HepG2 (cell line): ENCODE data around the gene HHIPL2. TPM values are rescaled to one million over a fixed set of nuclear protein-coding genes. Genes with fewer than 3 reads are reported as not detected.

Experiments
- ATF7 ChIP-seq, 2 experiments: fragments of 450-650 bp in 1 of 2; sonication (generic) in 1 of 2; formaldehyde crosslinking in 1 of 2; IDR thresholded peaks; 2 replicates each; pipeline versions ENCODE4 v1.4.0 to v1.6.1; 2016 to 2020; ENCODE audit warnings: antibody characterized with exemption in 1 of 2, mild to moderate bottlenecking in 1 of 2, missing genetic modification reagents in 1 of 2
- BHLHE40 ChIP-seq: IDR thresholded peaks from 2 replicates; pipeline ENCODE4 v1.6.1; 2011; ENCODE audit warnings: low read length, improper control_type of control experiment
- CBX5 ChIP-seq: sonication (generic); formaldehyde crosslinking; IDR thresholded peaks from 2 replicates; pipeline ENCODE4 v1.4.0; 2020; ENCODE audit warnings: missing genetic modification reagents, borderline replicate concordance
- CEBPB ChIP-seq: IDR thresholded peaks from 2 replicates; pipeline ENCODE4 v1.6.1; 2011; ENCODE audit warnings: low read depth, low read length, improper control_type of control experiment, borderline replicate concordance
- CEBPG ChIP-seq: IDR thresholded peaks from 2 replicates; pipeline ENCODE4 v1.6.1; 2016
- GATAD2A ChIP-seq: IDR thresholded peaks from 2 replicates; pipeline ENCODE4 v1.6.1; 2016
- HOXD1 ChIP-seq: sonication (generic); formaldehyde crosslinking; IDR thresholded peaks from 2 replicates; pipeline ENCODE4 v1.5.0; 2020; ENCODE audit warnings: missing genetic modification reagents
- MIXL1 ChIP-seq: IDR thresholded peaks from 2 replicates; pipeline ENCODE4 v1.6.1; 2016
- NBN ChIP-seq: fragments of 450-650 bp; conservative IDR thresholded peaks from 2 replicates; pipeline ENCODE4 v1.6.1; 2017
- NCOA5 ChIP-seq: sonication (generic); formaldehyde crosslinking; IDR thresholded peaks from 2 replicates; pipeline ENCODE4 v1.4.0; 2020; ENCODE audit warnings: missing genetic modification reagents
- NCOR1 ChIP-seq: fragments of 200-600 bp; sonication (generic); IDR thresholded peaks from 2 replicates; pipeline ENCODE4 v1.7.0; 2017; ENCODE audit warnings: antibody characterized with exemption, low read length, borderline replicate concordance
- ONECUT2 ChIP-seq: sonication (generic); formaldehyde crosslinking; IDR thresholded peaks from 2 replicates; pipeline ENCODE4 v1.4.0; 2020; ENCODE audit warnings: missing genetic modification reagents
- PHF21A ChIP-seq: sonication (generic); formaldehyde crosslinking; IDR thresholded peaks from 2 replicates; pipeline ENCODE4 v1.5.0; 2020; ENCODE audit warnings: mild to moderate bottlenecking, missing genetic modification reagents
- PITX1 ChIP-seq: sonication (generic); formaldehyde crosslinking; IDR thresholded peaks from 2 replicates; pipeline ENCODE4 v1.5.1; 2020; ENCODE audit warnings: mild to moderate bottlenecking, missing genetic modification reagents
- RARA ChIP-seq: IDR thresholded peaks from 2 replicates; pipeline ENCODE4 v1.6.1; 2016; ENCODE audit warnings: missing genetic modification reagents, missing compliant biosample characterization
- RNF2 ChIP-seq: fragments of 450-650 bp; conservative IDR thresholded peaks from 2 replicates; pipeline ENCODE4 v1.6.1; 2016; ENCODE audit warnings: low read depth
- RXRB ChIP-seq: IDR thresholded peaks from 2 replicates; pipeline ENCODE4 v1.6.1; 2016; ENCODE audit warnings: borderline replicate concordance, missing genetic modification reagents, missing compliant biosample characterization
- SNAPC2 ChIP-seq: sonication (generic); formaldehyde crosslinking; IDR thresholded peaks from 2 replicates; pipeline ENCODE4 v1.8.1; 2022; ENCODE audit warnings: mild to moderate bottlenecking, missing genetic modification reagents
- SP140L ChIP-seq: sonication (generic); formaldehyde crosslinking; IDR thresholded peaks from 2 replicates; pipeline ENCODE4 v1.4.0; 2020; ENCODE audit warnings: missing genetic modification reagents, borderline replicate concordance
- TBX2 ChIP-seq: sonication (generic); formaldehyde crosslinking; IDR thresholded peaks from 2 replicates; pipeline ENCODE4 v1.5.0; 2020; ENCODE audit warnings: missing genetic modification reagents, mild to moderate bottlenecking, borderline replicate concordance
- XBP1 ChIP-seq: sonication (generic); formaldehyde crosslinking; IDR thresholded peaks from 2 replicates; pipeline ENCODE4 v1.5.0; 2020; ENCODE audit warnings: missing genetic modification reagents
- ZNF337 ChIP-seq: sonication (generic); formaldehyde crosslinking; IDR thresholded peaks from 2 replicates; pipeline ENCODE4 v1.5.1; 2020; ENCODE audit warnings: missing genetic modification reagents, low read depth, mild to moderate bottlenecking, borderline replicate concordance
- ZNF644 ChIP-seq: IDR thresholded peaks from 2 replicates; pipeline ENCODE4 v1.6.1; 2016; ENCODE audit warnings: low read depth
- ZNF678 ChIP-seq: sonication (generic); formaldehyde crosslinking; IDR thresholded peaks from 2 replicates; pipeline ENCODE4 v1.4.0; 2020; ENCODE audit warnings: mild to moderate bottlenecking, missing genetic modification reagents
- polyA plus RNA-seq, 8 experiments: library from polyadenylated mRNA; depleted of rRNA in 3 of 8; stranded (reverse) in 7 of 8; unstranded in 1 of 8; fragments of >200 nt; fragmentation: Illumina TruSeq in 4 of 8; extraction: Trizol in 4 of 8; gene quantifications; 2 replicates each; pipeline versions ENCODE4 v1.2.1 to v1.2.3, GENCODE V29; 2011 to 2016; ENCODE audit warnings: low read depth in 4 of 8, missing spikeins in 1 of 8, mixed read lengths in 1 of 8; ENCODE audit not compliant: insufficient read depth in 1 of 8
- total RNA-seq, 5 experiments: library from RNA; depleted of rRNA; stranded (reverse); fragments of >200 nt; fragmentation: Illumina TruSeq; extraction: Trizol; gene quantifications; 2 replicates each; pipeline ENCODE4 v1.2.3, GENCODE V29; 2016; ENCODE audit warnings: low read depth in 1 of 5
- TF ChIP-seq, protein P1 (sequence below): sonication (generic); formaldehyde crosslinking; conservative IDR thresholded peaks from 2 replicates; pipeline ENCODE4 v1.8.0; 2022; ENCODE audit warnings: low read depth, missing genetic modification reagents
- TF ChIP-seq, protein P2 (sequence below): IDR thresholded peaks from 2 replicates; pipeline ENCODE4 v1.6.1; 2016; ENCODE audit warnings: low read depth, borderline replicate concordance
- TF ChIP-seq, protein P3 (sequence below): sonication (generic); formaldehyde crosslinking; conservative IDR thresholded peaks from 2 replicates; pipeline ENCODE4 v1.4.0; 2020; ENCODE audit warnings: missing genetic modification reagents
- TF ChIP-seq, protein P4 (sequence below): sonication (generic); formaldehyde crosslinking; IDR thresholded peaks from 2 replicates; pipeline ENCODE4 v1.4.0; 2020; ENCODE audit warnings: mild to moderate bottlenecking, missing genetic modification reagents
- TF ChIP-seq, protein P5 (sequence below): sonication (generic); formaldehyde crosslinking; IDR thresholded peaks from 2 replicates; pipeline ENCODE4 v1.4.0; 2020; ENCODE audit warnings: missing genetic modification reagents

HHIPL2 gene
- total and polyA plus RNA-seq, 2 of the 13 experiments (the other 11 are each of a cell fraction or from before 2014, with no cell fraction given): 0.53 to 1.3 TPM

DNA sequence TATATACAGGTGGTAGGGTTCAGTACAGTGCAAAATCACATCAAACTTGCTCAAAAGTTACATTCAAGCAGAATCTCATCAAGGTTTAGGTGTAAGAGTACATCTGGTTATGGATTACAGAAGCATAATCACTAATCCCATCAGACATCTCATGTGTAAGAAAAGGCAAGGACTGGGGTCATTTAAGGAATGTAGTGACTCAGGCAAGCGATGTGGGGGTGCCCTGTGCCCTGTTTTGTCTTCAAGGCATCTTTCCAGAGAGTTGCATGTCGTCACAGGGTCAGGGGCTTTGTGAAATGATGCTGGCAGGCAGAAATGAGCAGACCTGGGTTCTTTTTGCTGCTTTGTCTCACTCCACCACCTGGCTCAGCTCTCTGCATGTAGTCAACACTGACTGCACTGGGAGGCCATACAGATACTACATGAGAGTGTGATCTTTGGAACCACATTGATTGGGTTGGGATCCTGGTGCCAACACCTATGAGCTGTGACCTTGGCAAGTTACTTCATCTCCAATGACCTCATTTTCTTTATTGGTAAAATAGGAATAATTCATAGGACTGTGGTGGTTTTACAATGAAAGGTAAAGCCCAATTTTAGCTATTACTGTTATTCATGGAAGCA, 8.2 kb upstream of the HHIPL2 start (continued):
- TF ChIP-seq SNAPC2 (CRISPR knock-in tag): no peak
- peak; percentile 21; the same call in 1 of the 2 replicates for TF ChIP-seq RXRB (CRISPR knock-in tag)
- no peak for TF ChIP-seq ZNF337 (CRISPR knock-in tag)
- TF ChIP-seq NCOA5 (CRISPR knock-in tag): no peak
- 0 out of 2 replicates have a peak, but pooled peaks have one; percentile 28 for TF ChIP-seq RARA (CRISPR knock-in tag)
- TF ChIP-seq ONECUT2 (CRISPR knock-in tag): peak; percentile 80
- TF ChIP-seq GATAD2A (CRISPR knock-in tag): peak; percentile 75
- TF ChIP-seq ZNF644 (CRISPR knock-in tag): peak; percentile 87
- TF ChIP-seq, protein P1, sequence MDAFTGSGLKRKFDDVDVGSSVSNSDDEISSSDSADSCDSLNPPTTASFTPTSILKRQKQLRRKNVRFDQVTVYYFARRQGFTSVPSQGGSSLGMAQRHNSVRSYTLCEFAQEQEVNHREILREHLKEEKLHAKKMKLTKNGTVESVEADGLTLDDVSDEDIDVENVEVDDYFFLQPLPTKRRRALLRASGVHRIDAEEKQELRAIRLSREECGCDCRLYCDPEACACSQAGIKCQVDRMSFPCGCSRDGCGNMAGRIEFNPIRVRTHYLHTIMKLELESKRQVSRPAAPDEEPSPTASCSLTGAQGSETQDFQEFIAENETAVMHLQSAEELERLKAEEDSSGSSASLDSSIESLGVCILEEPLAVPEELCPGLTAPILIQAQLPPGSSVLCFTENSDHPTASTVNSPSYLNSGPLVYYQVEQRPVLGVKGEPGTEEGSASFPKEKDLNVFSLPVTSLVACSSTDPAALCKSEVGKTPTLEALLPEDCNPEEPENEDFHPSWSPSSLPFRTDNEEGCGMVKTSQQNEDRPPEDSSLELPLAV (CRISPR knock-in tag): no peak
- peak; percentile 18; the same call in 1 of the 2 replicates for TF ChIP-seq CEBPG (CRISPR knock-in tag)
- no peak for TF ChIP-seq NBN
- TF ChIP-seq, protein P2, sequence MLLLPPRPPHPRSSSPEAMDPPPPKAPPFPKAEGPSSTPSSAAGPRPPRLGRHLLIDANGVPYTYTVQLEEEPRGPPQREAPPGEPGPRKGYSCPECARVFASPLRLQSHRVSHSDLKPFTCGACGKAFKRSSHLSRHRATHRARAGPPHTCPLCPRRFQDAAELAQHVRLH (CRISPR knock-in tag): no peak
- TF ChIP-seq CEBPB: 0 out of 2 replicates have a peak, but pooled peaks have one; percentile 19
- TF ChIP-seq HOXD1 (CRISPR knock-in tag): no peak
- TF ChIP-seq, protein P3, sequence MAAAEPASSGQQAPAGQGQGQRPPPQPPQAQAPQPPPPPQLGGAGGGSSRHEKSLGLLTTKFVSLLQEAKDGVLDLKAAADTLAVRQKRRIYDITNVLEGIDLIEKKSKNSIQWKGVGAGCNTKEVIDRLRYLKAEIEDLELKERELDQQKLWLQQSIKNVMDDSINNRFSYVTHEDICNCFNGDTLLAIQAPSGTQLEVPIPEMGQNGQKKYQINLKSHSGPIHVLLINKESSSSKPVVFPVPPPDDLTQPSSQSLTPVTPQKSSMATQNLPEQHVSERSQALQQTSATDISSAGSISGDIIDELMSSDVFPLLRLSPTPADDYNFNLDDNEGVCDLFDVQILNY (CRISPR knock-in tag): no peak
- TF ChIP-seq XBP1 (CRISPR knock-in tag): no peak
- peak; percentile 47 for TF ChIP-seq ATF7 (IDR thresholded peaks at IDR 0.05)
- no peak for TF ChIP-seq ATF7 (CRISPR knock-in tag; IDR thresholded peaks at IDR 0.05)
- TF ChIP-seq, protein P4, sequence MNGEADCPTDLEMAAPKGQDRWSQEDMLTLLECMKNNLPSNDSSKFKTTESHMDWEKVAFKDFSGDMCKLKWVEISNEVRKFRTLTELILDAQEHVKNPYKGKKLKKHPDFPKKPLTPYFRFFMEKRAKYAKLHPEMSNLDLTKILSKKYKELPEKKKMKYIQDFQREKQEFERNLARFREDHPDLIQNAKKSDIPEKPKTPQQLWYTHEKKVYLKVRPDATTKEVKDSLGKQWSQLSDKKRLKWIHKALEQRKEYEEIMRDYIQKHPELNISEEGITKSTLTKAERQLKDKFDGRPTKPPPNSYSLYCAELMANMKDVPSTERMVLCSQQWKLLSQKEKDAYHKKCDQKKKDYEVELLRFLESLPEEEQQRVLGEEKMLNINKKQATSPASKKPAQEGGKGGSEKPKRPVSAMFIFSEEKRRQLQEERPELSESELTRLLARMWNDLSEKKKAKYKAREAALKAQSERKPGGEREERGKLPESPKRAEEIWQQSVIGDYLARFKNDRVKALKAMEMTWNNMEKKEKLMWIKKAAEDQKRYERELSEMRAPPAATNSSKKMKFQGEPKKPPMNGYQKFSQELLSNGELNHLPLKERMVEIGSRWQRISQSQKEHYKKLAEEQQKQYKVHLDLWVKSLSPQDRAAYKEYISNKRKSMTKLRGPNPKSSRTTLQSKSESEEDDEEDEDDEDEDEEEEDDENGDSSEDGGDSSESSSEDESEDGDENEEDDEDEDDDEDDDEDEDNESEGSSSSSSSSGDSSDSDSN (CRISPR knock-in tag): no peak
- TF ChIP-seq MIXL1 (CRISPR knock-in tag): peak; percentile 48; the same call in 1 of the 2 replicates
- TF ChIP-seq TBX2: 0 out of 2 replicates have a peak, but pooled peaks have one; percentile 23
- TF ChIP-seq PITX1 (CRISPR knock-in tag): no peak
- TF ChIP-seq RNF2: no peak
- no peak for TF ChIP-seq ZNF678 (CRISPR knock-in tag)
- no peak; the same call in 1 of the 2 replicates for TF ChIP-seq PHF21A (CRISPR knock-in tag)
- TF ChIP-seq CBX5: no peak
- TF ChIP-seq NCOR1: no peak
- TF ChIP-seq BHLHE40: no peak
- TF ChIP-seq, protein P5, sequence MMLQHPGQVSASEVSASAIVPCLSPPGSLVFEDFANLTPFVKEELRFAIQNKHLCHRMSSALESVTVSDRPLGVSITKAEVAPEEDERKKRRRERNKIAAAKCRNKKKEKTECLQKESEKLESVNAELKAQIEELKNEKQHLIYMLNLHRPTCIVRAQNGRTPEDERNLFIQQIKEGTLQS (CRISPR knock-in tag): no peak
- TF ChIP-seq SP140L (CRISPR knock-in tag): no peak
